ENCODE results near the gene SLC35G1.

SLC35G1 gene

GRCh38 chr10:93904901-93905300 is 11.1 kb downstream of the SLC35G1 start:
- no peak overlapping the region for H2AK5ac ChIP-seq (ENCODE audit: low read depth, low read length)
- no peak overlapping the region for H3K18ac ChIP-seq (ENCODE audit: low read length)
- H3K79me1 ChIP-seq (ENCODE audit: low read depth, low read length): no peaks in the 10 kb centered on the region
- no peak overlapping the region for H2AFZ ChIP-seq (ENCODE audit: low read length)
- no peak overlapping the region for H4K91ac ChIP-seq (ENCODE audit: low read depth, low read length, poor library complexity)
- no peak overlapping the region for H2BK12ac ChIP-seq (ENCODE audit: low read length)
- H3K27me3 ChIP-seq (ENCODE audit: control insufficient read depth in 3 of 3, insufficient read depth in 3 of 3, low read depth in 1 of 3, low read length in 3 of 3): no peaks in the 10 kb centered on the region
- H3K4me3 ChIP-seq (ENCODE audit: low read length in 2 of 2): no peak overlapping the region
- H3K36me3 ChIP-seq (replicated peaks in 1 of 2; ENCODE audit: control insufficient read depth in 2 of 2, insufficient read depth in 2 of 2, low read length in 2 of 2): peaks cover 0 to 36% of the 10 kb centered on the region in 2 donors
- no peak overlapping the region for H4K8ac ChIP-seq (ENCODE audit: low read depth, low read length)
- no peaks in the 10 kb centered on the region for H3K9me3 ChIP-seq (replicated peaks in 1 of 2; ENCODE audit: control insufficient read depth in 2 of 2, insufficient read depth in 1 of 2, low read depth in 1 of 2, low read length in 2 of 2)
- H3K4ac ChIP-seq (ENCODE audit: low read length): no peak overlapping the region
- no peak overlapping the region for H3K4me2 ChIP-seq (ENCODE audit: insufficient read depth, low read length, poor library complexity, severe bottlenecking)
- no peak for DNase-seq (ENCODE audit: low spot score)
- H3K9ac ChIP-seq (ENCODE audit: low read depth, low read length, poor library complexity): no peak overlapping the region
- H2BK15ac ChIP-seq (ENCODE audit: low read length): no peak overlapping the region
- H3K14ac ChIP-seq (ENCODE audit: low read length): no peak overlapping the region
- H2BK120ac ChIP-seq (ENCODE audit: low read depth, low read length): no peak overlapping the region
- H2BK5ac ChIP-seq (ENCODE audit: low read length): no peak overlapping the region
- no peak overlapping the region for H3K23ac ChIP-seq (ENCODE audit: low read depth, low read length, poor library complexity)
- no CpG with 5 or more reads among the region's 5 CpGs for WGBS, 2 donors (ENCODE audit: extremely low coverage in 2 of 2, insufficient read length in 2 of 2, insufficient replicate concordance in 1 of 2)
- H3K27ac ChIP-seq (replicated peaks; ENCODE audit: low read length): no peak overlapping the region
- H3K4me1 ChIP-seq (ENCODE audit: control insufficient read depth in 2 of 2, insufficient read depth in 1 of 2, low read depth in 1 of 2, low read length in 2 of 2): no peaks in the 10 kb centered on the region

DNA sequence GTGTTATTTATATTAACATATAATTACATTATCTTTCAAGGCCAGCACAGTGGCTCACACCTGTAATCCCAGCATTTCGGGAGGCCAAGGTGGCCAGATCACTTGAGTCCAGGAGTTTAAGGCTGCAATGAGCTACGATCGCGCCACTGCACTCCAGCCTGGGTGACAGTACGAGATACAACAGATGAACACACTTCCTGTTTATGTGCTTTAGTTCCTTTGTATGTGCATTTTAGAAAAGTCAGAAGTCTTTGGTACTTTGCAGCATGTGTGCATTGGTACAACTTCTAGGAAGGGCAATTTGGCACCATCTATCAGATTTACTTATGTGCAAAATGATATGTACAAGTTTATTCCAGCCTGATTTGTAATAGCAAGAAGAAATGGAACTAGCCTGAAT is 13.3 kb downstream of the SLC35G1 start:
- Histone ChIP-seq H2AFZ (ENCODE audit: low read length) (no peak overlapping the region), H3K23ac (ENCODE audit: low read depth, low read length, poor library complexity) (no peak overlapping the region), H2BK15ac (ENCODE audit: low read length) (no peak overlapping the region), H3K27ac (replicated peaks; ENCODE audit: low read length) (no peak overlapping the region), H3K4me1 (ENCODE audit: control insufficient read depth in 2 of 2, insufficient read depth in 1 of 2, low read depth in 1 of 2, low read length in 2 of 2) (no peaks in the 10 kb centered on the region), H4K8ac (ENCODE audit: low read depth, low read length) (no peak overlapping the region), H3K9ac (ENCODE audit: low read depth, low read length, poor library complexity) (no peak overlapping the region), H2BK5ac (ENCODE audit: low read length) (no peak overlapping the region), H2BK120ac (ENCODE audit: low read depth, low read length) (no peak overlapping the region), H3K4me2 (ENCODE audit: insufficient read depth, low read length, poor library complexity, severe bottlenecking) (no peak overlapping the region), H3K4me3 (ENCODE audit: low read length in 2 of 2) (no peak overlapping the region), H4K91ac (ENCODE audit: low read depth, low read length, poor library complexity) (no peak overlapping the region), H2AK5ac (ENCODE audit: low read depth, low read length) (no peak overlapping the region), H3K79me1 (ENCODE audit: low read depth, low read length) (no peaks in the 10 kb centered on the region), H3K27me3 (ENCODE audit: control insufficient read depth in 3 of 3, insufficient read depth in 3 of 3, low read depth in 1 of 3, low read length in 3 of 3) (no peaks in the 10 kb centered on the region), H3K14ac (ENCODE audit: low read length) (no peak overlapping the region), H2BK12ac (ENCODE audit: low read length) (no peak overlapping the region), H3K18ac (ENCODE audit: low read length) (no peak overlapping the region), H3K9me3 (replicated peaks in 1 of 2; ENCODE audit: control insufficient read depth in 2 of 2, insufficient read depth in 1 of 2, low read depth in 1 of 2, low read length in 2 of 2) (no peaks in the 10 kb centered on the region), H3K4ac (ENCODE audit: low read length) (no peak overlapping the region), H3K36me3 (replicated peaks in 1 of 2; ENCODE audit: control insufficient read depth in 2 of 2, insufficient read depth in 2 of 2, low read length in 2 of 2) (peaks cover 0 to 30% of the 10 kb centered on the region in 2 donors)
- no peak for DNase-seq (ENCODE audit: low spot score)
- WGBS, 2 donors (ENCODE audit: extremely low coverage in 2 of 2, insufficient read length in 2 of 2, insufficient replicate concordance in 1 of 2): no CpG with 5 or more reads among the region's 5 CpGs

DNA sequence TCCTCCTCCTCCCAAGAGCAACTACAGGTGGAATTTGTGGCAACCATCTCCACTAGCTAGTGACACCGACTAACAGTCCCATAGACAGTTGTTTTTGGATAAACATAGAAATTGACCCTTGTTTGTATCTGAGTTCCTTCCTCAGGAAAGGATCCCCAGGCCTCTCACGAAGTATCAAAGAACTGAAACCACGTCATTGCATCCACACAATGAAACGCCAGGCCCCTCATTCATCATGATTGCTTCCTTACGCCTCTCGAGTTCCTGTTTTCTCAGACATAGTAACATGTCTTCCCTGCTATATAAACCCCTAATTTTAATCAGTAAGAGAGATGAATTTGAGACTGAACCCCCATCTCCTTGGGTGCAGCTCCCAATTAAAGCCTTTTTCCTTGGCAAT is 18.1 kb downstream of the SLC35G1 start:
- H3K27me3 ChIP-seq (ENCODE audit: control insufficient read depth in 3 of 3, insufficient read depth in 3 of 3, low read depth in 1 of 3, low read length in 3 of 3): no peaks in the 10 kb centered on the region
- peaks cover 2 to 23% of the 10 kb centered on the region in 2 donors for H3K36me3 ChIP-seq (replicated peaks in 1 of 2; ENCODE audit: control insufficient read depth in 2 of 2, insufficient read depth in 2 of 2, low read length in 2 of 2)
- H3K4me1 ChIP-seq (ENCODE audit: control insufficient read depth in 2 of 2, insufficient read depth in 1 of 2, low read depth in 1 of 2, low read length in 2 of 2): no peaks in the 10 kb centered on the region
- H2BK120ac ChIP-seq (ENCODE audit: low read depth, low read length): no peak overlapping the region
- DNase-seq (ENCODE audit: low spot score): no peak
- H2AFZ ChIP-seq (ENCODE audit: low read length): no peak overlapping the region
- H2BK12ac ChIP-seq (ENCODE audit: low read length): no peak overlapping the region
- no peak overlapping the region for H3K4me3 ChIP-seq (ENCODE audit: low read length in 2 of 2)
- H3K9ac ChIP-seq (ENCODE audit: low read depth, low read length, poor library complexity): no peak overlapping the region
- H3K27ac ChIP-seq (replicated peaks; ENCODE audit: low read length): no peak overlapping the region
- no peak overlapping the region for H3K4me2 ChIP-seq (ENCODE audit: insufficient read depth, low read length, poor library complexity, severe bottlenecking)
- no CpG with 5 or more reads among the region's 6 CpGs for WGBS, 2 donors (ENCODE audit: extremely low coverage in 2 of 2, insufficient read length in 2 of 2, insufficient replicate concordance in 1 of 2)
- no peak overlapping the region for H3K4ac ChIP-seq (ENCODE audit: low read length)
- no peaks in the 10 kb centered on the region for H3K9me3 ChIP-seq (replicated peaks in 1 of 2; ENCODE audit: control insufficient read depth in 2 of 2, insufficient read depth in 1 of 2, low read depth in 1 of 2, low read length in 2 of 2)
- no peak overlapping the region for H3K18ac ChIP-seq (ENCODE audit: low read length)
- no peaks in the 10 kb centered on the region for H3K79me1 ChIP-seq (ENCODE audit: low read depth, low read length)
- H3K14ac ChIP-seq (ENCODE audit: low read length): no peak overlapping the region
- H2BK5ac ChIP-seq (ENCODE audit: low read length): no peak overlapping the region
- no peak overlapping the region for H4K91ac ChIP-seq (ENCODE audit: low read depth, low read length, poor library complexity)
- no peak overlapping the region for H2AK5ac ChIP-seq (ENCODE audit: low read depth, low read length)
- no peak overlapping the region for H4K8ac ChIP-seq (ENCODE audit: low read depth, low read length)
- no peak overlapping the region for H3K23ac ChIP-seq (ENCODE audit: low read depth, low read length, poor library complexity)
- no peak overlapping the region for H2BK15ac ChIP-seq (ENCODE audit: low read length)

GRCh38 chr10:93912444-93912843 is 18.7 kb downstream of the SLC35G1 start:
- Histone ChIP-seq H3K4me2 (ENCODE audit: insufficient read depth, low read length, poor library complexity, severe bottlenecking) (no peak overlapping the region), H3K79me1 (ENCODE audit: low read depth, low read length) (no peaks in the 10 kb centered on the region), H2BK120ac (ENCODE audit: low read depth, low read length) (no peak overlapping the region), H3K36me3 (replicated peaks in 1 of 2; ENCODE audit: control insufficient read depth in 2 of 2, insufficient read depth in 2 of 2, low read length in 2 of 2) (peaks cover 2 to 17% of the 10 kb centered on the region in 2 donors), H3K27ac (replicated peaks; ENCODE audit: low read length) (no peak overlapping the region), H3K4ac (ENCODE audit: low read length) (no peak overlapping the region), H2BK12ac (ENCODE audit: low read length) (no peak overlapping the region), H2AFZ (ENCODE audit: low read length) (no peak overlapping the region), H2BK5ac (ENCODE audit: low read length) (no peak overlapping the region), H4K91ac (ENCODE audit: low read depth, low read length, poor library complexity) (no peak overlapping the region), H3K27me3 (ENCODE audit: control insufficient read depth in 3 of 3, insufficient read depth in 3 of 3, low read depth in 1 of 3, low read length in 3 of 3) (no peaks in the 10 kb centered on the region), H3K9me3 (replicated peaks in 1 of 2; ENCODE audit: control insufficient read depth in 2 of 2, insufficient read depth in 1 of 2, low read depth in 1 of 2, low read length in 2 of 2) (no peaks in the 10 kb centered on the region), H2BK15ac (ENCODE audit: low read length) (no peak overlapping the region), H4K8ac (ENCODE audit: low read depth, low read length) (no peak overlapping the region), H3K9ac (ENCODE audit: low read depth, low read length, poor library complexity) (no peak overlapping the region), H3K4me1 (ENCODE audit: control insufficient read depth in 2 of 2, insufficient read depth in 1 of 2, low read depth in 1 of 2, low read length in 2 of 2) (no peaks in the 10 kb centered on the region), H2AK5ac (ENCODE audit: low read depth, low read length) (no peak overlapping the region), H3K4me3 (ENCODE audit: low read length in 2 of 2) (no peak overlapping the region), H3K18ac (ENCODE audit: low read length) (no peak overlapping the region), H3K23ac (ENCODE audit: low read depth, low read length, poor library complexity) (no peak overlapping the region), H3K14ac (ENCODE audit: low read length) (no peak overlapping the region)
- DNase-seq (ENCODE audit: low spot score): no peak
- WGBS, 2 donors (ENCODE audit: extremely low coverage in 2 of 2, insufficient read length in 2 of 2, insufficient replicate concordance in 1 of 2): no CpG with 5 or more reads among the region's 2 CpGs
